NCI-H510A treated with DMSO at 0.1 percent for 48 hours (cell line): ENCODE measurements around the gene TXNDC5.
"Not testable (repeated sequence)": the region's sequence is repeated elsewhere in the genome, so short reads cannot be mapped to it uniquely, and the experiment has no call there.

ENCODE experiments used
- DNase-seq: peaks from one replicate; lab custom pipeline; 2025; lab: John Stamatoyannopoulos, UW

The TXNDC5 gene

GRCh38 chr6:7894262-7895124 lies 16.1 kb downstream of the TXNDC5 start:
- no peak for DNase-seq

GRCh38 chr6:7893342-7893741 lies 17.2 kb downstream of the TXNDC5 start:
- DNase-seq, result no peak

DNA sequence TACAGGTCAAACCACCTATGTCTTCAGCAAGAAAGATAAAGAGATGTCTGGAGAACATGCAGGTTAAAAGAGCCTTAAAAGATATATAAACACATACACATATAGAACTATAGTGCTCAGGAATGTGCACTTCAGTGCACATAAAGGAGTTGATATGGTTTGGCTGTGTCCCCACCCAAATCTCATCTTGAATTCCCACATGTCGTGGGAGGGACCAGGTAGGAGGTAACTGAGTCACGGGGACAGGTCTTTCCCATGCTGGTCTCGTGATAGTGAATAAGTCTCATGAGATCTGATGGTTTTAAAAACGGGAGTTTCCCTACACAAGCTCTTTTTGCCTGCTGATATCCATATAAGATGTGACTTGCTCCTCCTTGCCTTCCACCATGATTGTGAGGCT lies 18.2 kb downstream of the TXNDC5 start:
- not testable (repeated sequence) for DNase-seq

DNA sequence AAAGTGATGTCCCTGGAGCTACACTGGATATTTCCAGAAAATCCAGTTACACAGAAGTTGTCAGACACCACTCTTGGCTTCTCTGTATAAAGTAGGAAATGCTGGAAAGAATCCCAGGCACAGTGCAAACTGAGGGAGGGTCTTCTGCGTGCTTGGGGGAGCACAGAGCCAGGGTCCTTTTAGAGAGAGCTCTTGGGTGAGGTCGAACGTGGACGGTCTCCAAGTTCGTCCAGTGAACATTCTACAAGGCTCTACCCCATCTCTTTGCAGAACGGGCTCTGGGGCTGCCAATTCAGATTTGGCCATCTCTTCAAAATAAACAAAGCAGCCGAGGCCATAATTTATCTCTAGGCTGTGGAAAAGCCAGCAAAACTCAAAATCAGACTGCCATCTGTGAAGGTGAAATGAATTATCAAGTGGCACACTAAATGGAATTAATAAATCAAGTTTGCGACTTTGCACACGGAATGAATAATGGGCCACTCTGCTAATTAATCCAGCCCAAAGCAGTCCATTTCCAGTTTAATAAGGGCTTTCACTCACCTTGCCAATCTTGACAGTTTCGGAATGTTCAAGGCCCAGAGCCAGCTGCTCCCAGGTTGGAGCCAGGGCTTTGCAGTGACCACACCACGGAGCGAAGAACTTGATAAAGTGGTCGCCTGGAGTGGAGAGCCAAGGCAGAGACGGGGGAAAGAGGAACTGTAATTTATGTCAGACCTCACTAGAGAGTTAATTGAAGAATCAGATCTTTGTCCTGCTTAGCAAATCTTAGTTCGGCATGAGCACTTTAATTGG lies 19.3 kb downstream of the TXNDC5 start:
- DNase-seq, result no peak

DNA sequence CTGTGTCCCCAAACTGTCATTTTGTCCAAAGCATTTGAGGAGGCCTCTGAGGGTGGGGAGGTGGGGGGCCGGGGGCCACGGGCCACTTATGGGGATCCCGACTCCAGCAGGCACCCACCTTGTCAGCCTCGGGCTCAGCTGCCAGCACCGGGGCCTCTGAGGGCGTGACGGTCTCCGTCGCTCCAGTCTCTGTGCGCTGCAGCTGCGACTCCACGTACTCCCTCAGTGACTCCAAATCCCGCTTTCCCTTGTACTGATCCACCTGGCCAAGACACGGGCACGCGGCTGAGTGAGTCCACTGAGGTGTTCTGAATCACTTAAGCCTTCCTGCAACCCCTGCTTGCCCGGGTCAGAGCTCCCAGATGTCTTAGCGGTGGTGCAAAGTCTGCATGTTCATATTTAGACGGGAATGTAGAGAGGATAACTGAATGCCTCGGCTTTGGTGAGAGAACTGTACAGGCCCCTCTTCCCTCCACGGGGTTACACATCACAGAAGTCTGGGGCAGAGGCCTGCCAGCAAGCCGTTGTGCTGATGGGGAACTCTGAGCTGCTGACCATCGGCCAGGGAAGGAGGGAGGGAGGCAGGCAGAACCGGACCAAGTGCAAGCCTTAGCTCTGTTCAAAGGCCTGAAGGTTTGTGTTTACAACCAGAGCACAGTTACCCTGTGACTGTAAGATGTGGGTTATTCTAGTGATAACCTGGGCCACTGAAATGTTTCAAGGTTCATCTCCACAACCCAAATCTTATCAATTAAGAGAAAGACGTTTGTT lies 21.8 kb downstream of the TXNDC5 start:
- DNase-seq, result no peak

- DNase-seq, result no peak
Measured at GRCh38 chr6:7887278-7887991, 23.2 kb downstream of the TXNDC5 start.

GRCh38 chr6:7886132-7886531 lies 24.5 kb downstream of the TXNDC5 start:
- no peak for DNase-seq

- DNase-seq, result no peak
Measured at GRCh38 chr6:7883381-7883780, 27.2 kb downstream of the TXNDC5 start.

- no peak for DNase-seq
Measured at GRCh38 chr6:7882505-7883257, 27.9 kb downstream of the TXNDC5 start.

DNA sequence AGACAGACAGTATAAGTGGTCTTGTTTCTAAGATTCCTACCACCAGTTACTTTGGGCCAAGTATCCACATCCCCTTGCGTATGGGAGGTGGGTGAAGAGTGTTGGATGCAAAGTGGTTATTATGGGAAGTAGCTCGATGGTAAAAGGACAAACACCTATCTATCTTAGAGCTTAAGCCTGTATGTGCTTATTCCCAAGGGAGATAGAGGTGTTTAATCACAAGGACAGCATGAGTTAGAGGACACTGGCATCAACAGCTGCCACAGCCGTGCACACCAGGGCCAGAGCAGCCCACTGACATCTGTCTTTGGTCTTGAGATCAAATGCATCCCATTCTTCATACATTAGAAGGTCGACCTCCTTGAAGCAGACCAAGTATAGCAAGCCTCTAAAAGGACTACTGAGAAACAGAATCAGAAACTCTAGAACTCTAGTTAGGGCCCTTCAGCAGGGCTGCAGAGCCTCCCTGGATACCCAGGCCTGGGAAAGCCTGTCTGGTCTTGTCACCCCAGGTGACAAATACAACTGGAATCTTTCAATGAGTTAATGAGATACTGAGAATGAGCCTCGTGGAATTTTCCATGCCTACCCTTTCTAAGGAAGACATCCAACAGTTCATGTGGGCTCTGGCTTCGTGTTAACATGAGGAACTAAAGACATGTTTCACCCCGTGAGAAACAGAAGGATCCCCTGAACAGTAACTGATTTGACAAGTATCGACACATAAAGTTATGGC lies 28.7 kb downstream of the TXNDC5 start:
- DNase-seq, result no peak

DNA sequence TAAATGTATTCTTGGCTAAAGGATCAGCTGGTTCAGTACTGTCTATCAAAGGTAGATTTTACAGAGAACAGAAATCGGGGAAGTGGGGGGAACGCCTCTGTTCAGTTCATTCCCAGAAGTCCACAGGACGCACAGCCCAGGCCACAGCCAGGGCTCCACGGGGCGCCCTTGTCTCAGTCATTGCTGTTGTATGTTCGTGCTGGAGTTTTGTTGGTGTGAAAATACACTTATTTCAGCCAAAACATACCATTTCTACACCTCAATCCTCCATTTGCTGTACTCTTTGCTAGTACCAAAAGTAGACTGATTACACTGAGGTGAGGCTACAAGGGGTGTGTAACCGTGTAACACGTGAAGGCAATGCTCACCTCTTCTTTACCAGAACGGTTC lies 29.9 kb downstream of the TXNDC5 start:
- DNase-seq, result no peak

DNA sequence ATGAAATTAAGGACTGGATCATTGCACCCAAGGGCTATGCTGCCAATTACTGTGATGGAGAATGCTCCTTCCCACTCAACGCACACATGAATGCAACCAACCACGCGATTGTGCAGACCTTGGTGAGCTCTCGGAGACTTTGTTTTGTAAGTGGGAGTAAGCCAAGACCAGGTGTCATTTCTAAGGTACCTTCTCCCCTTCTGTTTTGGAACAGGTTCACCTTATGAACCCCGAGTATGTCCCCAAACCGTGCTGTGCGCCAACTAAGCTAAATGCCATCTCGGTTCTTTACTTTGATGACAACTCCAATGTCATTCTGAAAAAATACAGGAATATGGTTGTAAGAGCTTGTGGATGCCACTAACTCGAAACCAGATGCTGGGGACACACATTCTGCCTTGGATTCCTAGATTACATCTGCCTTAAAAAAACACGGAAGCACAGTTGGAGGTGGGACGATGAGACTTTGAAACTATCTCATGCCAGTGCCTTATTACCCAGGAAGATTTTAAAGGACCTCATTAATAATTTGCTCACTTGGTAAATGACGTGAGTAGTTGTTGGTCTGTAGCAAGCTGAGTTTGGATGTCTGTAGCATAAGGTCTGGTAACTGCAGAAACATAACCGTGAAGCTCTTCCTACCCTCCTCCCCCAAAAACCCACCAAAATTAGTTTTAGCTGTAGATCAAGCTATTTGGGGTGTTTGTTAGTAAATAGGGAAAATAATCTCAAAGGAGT lies 30.4 kb downstream of the TXNDC5 start:
- DNase-seq, result no peak

- no peak for DNase-seq
Measured at GRCh38 chr6:7879579-7879978, 31.0 kb downstream of the TXNDC5 start.

- DNase-seq, result no peak
Measured at GRCh38 chr6:7879043-7879442, 31.5 kb downstream of the TXNDC5 start.

DNA sequence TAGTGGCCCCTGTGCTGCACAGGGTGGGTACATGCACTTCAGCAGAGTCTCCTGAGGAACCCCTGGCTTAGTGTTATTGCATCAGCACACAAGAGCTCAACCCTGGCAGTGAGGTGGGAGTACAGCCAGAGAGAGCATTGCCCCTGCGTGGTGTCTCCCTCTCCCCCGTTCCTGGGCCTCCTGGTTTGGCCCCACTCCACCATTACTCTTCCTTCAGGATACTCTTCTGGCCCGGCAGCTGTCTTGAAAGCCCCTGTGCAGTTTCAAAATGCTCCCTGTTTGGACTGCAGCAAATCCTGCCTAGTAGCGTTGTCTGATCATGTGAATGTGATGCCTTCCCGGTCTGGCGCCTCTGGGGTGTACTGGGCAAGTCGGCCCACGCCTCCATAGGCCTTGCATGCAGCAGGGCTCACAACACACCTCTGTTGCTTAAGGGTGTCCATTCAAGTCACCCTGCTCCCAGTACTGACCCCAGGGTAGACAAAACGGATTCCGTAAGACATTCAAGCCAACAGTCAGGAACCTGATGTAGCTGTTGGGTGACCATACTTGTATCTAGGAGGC lies 32.1 kb downstream of the TXNDC5 start:
- no peak for DNase-seq

GRCh38 chr6:7868926-7869325 lies 41.7 kb downstream of the TXNDC5 start:
- no peak for DNase-seq

DNA sequence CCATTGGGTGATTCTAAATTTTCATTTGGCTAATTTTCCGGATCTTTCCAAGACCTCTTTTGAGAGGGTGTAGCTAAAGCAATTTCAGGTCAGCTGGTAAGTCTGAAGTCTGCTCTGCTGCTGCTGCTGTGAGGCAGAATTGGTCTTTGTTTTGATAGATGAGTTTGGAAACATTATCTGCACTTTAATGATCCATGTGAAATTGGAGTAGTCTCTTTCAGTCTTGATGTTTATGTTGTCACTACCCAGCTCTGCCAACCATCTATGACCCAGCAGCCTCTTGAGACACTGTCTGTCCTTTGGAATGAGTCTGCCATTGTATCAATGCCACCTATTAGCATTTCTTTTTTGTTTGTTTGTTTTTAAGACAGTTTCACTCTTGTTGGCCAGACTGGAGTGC lies 44.1 kb downstream of the TXNDC5 start:
- DNase-seq, result no peak

- DNase-seq, result no peak
Measured at GRCh38 chr6:7865781-7866180, 44.8 kb downstream of the TXNDC5 start.

- no peak for DNase-seq
Measured at GRCh38 chr6:7859591-7859990, 51.0 kb downstream of the TXNDC5 start.
